SK-N-SH treated with all-trans-retinoic acid at 6 μM for 48 hours (cell line): ENCODE measurements around the gene DTD1.

Source experiments
- ARNTL ChIP-seq: fragments of 450-650 bp; formaldehyde crosslinking; IDR thresholded peaks from 2 replicates; pipeline ENCODE4 v1.5.0; 2020; ENCODE audit warnings: low read depth, mild to moderate bottlenecking, moderate library complexity, borderline replicate concordance
- CREB5 ChIP-seq: fragments of 250-450 bp; sonication (Bioruptor Pico); IDR thresholded peaks from 2 replicates; pipeline ENCODE4 v1.5.1; 2020; ENCODE audit warnings: low read depth, mild to moderate bottlenecking, moderate library complexity
- CSDC2 ChIP-seq: fragments of 250-450 bp; sonication (Bioruptor Pico); IDR thresholded peaks from 2 replicates; pipeline ENCODE4 v1.5.0; 2020; ENCODE audit warnings: mild to moderate bottlenecking, moderate library complexity
- ESRRG ChIP-seq: fragments of 250-450 bp; sonication (Bioruptor Pico); IDR thresholded peaks from 2 replicates; pipeline ENCODE4 v1.6.1; 2021; ENCODE audit warnings: mild to moderate bottlenecking
- ISL1 ChIP-seq: fragments of 250-450 bp; sonication (Bioruptor Pico); IDR thresholded peaks from 2 replicates; pipeline ENCODE4 v2.1.2; 2022; ENCODE audit warnings: mild to moderate bottlenecking, moderate library complexity
- PATZ1 ChIP-seq: fragments of 250-450 bp; sonication (Bioruptor Pico); IDR thresholded peaks from 2 replicates; pipeline ENCODE4 v1.8.0; 2020; ENCODE audit warnings: mild to moderate bottlenecking, moderate library complexity, borderline replicate concordance
- RARB ChIP-seq: fragments of 250-450 bp; sonication (Bioruptor Pico); IDR thresholded peaks from 2 replicates; pipeline ENCODE4 v1.8.0; 2021; ENCODE audit warnings: mild to moderate bottlenecking, moderate library complexity
- TOX ChIP-seq: fragments of 250-450 bp; sonication (Bioruptor Pico); IDR thresholded peaks from 2 replicates; pipeline ENCODE4 v1.8.0; 2021; ENCODE audit warnings: mild to moderate bottlenecking, moderate library complexity, borderline replicate concordance
- TSHZ2 ChIP-seq: fragments of 250-450 bp; sonication (Bioruptor Pico); IDR thresholded peaks from 2 replicates; pipeline ENCODE4 v1.5.0; 2020; ENCODE audit warnings: mild to moderate bottlenecking, moderate library complexity
- ZFP3 ChIP-seq: fragments of 250-450 bp; sonication (Bioruptor Pico); IDR thresholded peaks from 2 replicates; pipeline ENCODE4 v1.5.0; 2020; ENCODE audit warnings: mild to moderate bottlenecking, moderate library complexity
- ZFP30 ChIP-seq: fragments of 450-650 bp; formaldehyde crosslinking; IDR thresholded peaks from 2 replicates; pipeline ENCODE4 v1.5.0; 2022; ENCODE audit warnings: mild to moderate bottlenecking, moderate library complexity
- ZNF565 ChIP-seq: fragments of 450-650 bp; formaldehyde crosslinking; conservative IDR thresholded peaks from 2 replicates; pipeline ENCODE4 v1.5.0; 2020; ENCODE audit warnings: low read depth, mild to moderate bottlenecking, moderate library complexity

GRCh38 chr20:18722371-18722770 is 134.5 kb downstream of the DTD1 start:
- TF ChIP-seq TSHZ2 (CRISPR knock-in tag): no peak
- TF ChIP-seq ESRRG (CRISPR knock-in tag): no peak
- TF ChIP-seq CSDC2 (CRISPR knock-in tag): no peak
- no peak for TF ChIP-seq ZNF565 (CRISPR knock-in tag)
- TF ChIP-seq ZFP30 (CRISPR knock-in tag): no peak
- no peak for TF ChIP-seq ARNTL (CRISPR knock-in tag)
- no peak for TF ChIP-seq ZFP3 (CRISPR knock-in tag)
- no peak for TF ChIP-seq PATZ1
- no peak for TF ChIP-seq RARB (CRISPR knock-in tag)
- TF ChIP-seq TOX (CRISPR knock-in tag): no peak
- no peak for TF ChIP-seq CREB5 (CRISPR knock-in tag)
- TF ChIP-seq ISL1 (CRISPR knock-in tag): no peak
